Left kidney (tissue), 8 donors: ENCODE data around the gene MCU. TPM values are rescaled to one million over a fixed set of nuclear protein-coding genes. Genes with fewer than 3 reads are reported as not detected.
"Not testable (repeated sequence)": the region's sequence is repeated elsewhere in the genome, so short reads cannot be mapped to it uniquely, and the experiment has no call there.

Source experiments
- DNase-seq: peaks from one replicate; pipeline ENCODE4 v3.0.0-alpha.2; 2013
- long read RNA-seq, 8 donors: transcript quantifications; one replicate each; lab custom pipeline, GENCODE V29; 2026
- polyA plus RNA-seq: library from polyadenylated mRNA; unstranded; fragments of 120-200 nt; gene quantifications from one replicate; pipeline ENCODE4 v1.2.1, GENCODE V29; 2013; ENCODE audit not compliant: insufficient read length

Gene MCU, protein sequence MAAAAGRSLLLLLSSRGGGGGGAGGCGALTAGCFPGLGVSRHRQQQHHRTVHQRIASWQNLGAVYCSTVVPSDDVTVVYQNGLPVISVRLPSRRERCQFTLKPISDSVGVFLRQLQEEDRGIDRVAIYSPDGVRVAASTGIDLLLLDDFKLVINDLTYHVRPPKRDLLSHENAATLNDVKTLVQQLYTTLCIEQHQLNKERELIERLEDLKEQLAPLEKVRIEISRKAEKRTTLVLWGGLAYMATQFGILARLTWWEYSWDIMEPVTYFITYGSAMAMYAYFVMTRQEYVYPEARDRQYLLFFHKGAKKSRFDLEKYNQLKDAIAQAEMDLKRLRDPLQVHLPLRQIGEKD
- polyA plus RNA-seq = 43.1 TPM
- long read RNA-seq, donor 1, transcript MCU-202 (8 exons, 2,949 nt) = major isoform, 11 of 12 reads
- long read RNA-seq, donor 1, partial matches to known transcripts = 0 of 12 reads
- long read RNA-seq, donor 1, other reads (novel, unspliced or antisense) = 0 of 12 reads
- long read RNA-seq, donor 2, transcript MCU-202 (8 exons, 2,949 nt) = major isoform, 14 of 14 reads
- long read RNA-seq, donor 2, partial matches to known transcripts = 0 of 14 reads
- long read RNA-seq, donor 2, other reads (novel, unspliced or antisense) = 0 of 14 reads
- long read RNA-seq, donor 3, transcript MCU-202 (8 exons, 2,949 nt) = major isoform, 5 of 11 reads
- long read RNA-seq, donor 3, partial matches to known transcripts = 6 of 11 reads
- long read RNA-seq, donor 3, other reads (novel, unspliced or antisense) = 0 of 11 reads
- long read RNA-seq, donor 4 = 0 reads
- long read RNA-seq, donor 5, transcript MCU-202 (8 exons, 2,949 nt) = major isoform, 13 of 13 reads
- long read RNA-seq, donor 5, partial matches to known transcripts = 0 of 13 reads
- long read RNA-seq, donor 5, other reads (novel, unspliced or antisense) = 0 of 13 reads
- long read RNA-seq, donor 6, transcript MCU-202 (8 exons, 2,949 nt) = major isoform, 12 of 20 reads
- long read RNA-seq, donor 6, partial matches to known transcripts = 8 of 20 reads
- long read RNA-seq, donor 6, other reads (novel, unspliced or antisense) = 0 of 20 reads
- long read RNA-seq, donor 7, transcript MCU-202 (8 exons, 2,949 nt) = major isoform, 14 of 28 reads
- long read RNA-seq, donor 7, partial matches to known transcripts = 14 of 28 reads
- long read RNA-seq, donor 7, other reads (novel, unspliced or antisense) = 0 of 28 reads
- long read RNA-seq, donor 8, transcript MCU-202 (8 exons, 2,949 nt) = major isoform, 6 of 6 reads
- long read RNA-seq, donor 8, partial matches to known transcripts = 0 of 6 reads
- long read RNA-seq, donor 8, other reads (novel, unspliced or antisense) = 0 of 6 reads

DNA sequence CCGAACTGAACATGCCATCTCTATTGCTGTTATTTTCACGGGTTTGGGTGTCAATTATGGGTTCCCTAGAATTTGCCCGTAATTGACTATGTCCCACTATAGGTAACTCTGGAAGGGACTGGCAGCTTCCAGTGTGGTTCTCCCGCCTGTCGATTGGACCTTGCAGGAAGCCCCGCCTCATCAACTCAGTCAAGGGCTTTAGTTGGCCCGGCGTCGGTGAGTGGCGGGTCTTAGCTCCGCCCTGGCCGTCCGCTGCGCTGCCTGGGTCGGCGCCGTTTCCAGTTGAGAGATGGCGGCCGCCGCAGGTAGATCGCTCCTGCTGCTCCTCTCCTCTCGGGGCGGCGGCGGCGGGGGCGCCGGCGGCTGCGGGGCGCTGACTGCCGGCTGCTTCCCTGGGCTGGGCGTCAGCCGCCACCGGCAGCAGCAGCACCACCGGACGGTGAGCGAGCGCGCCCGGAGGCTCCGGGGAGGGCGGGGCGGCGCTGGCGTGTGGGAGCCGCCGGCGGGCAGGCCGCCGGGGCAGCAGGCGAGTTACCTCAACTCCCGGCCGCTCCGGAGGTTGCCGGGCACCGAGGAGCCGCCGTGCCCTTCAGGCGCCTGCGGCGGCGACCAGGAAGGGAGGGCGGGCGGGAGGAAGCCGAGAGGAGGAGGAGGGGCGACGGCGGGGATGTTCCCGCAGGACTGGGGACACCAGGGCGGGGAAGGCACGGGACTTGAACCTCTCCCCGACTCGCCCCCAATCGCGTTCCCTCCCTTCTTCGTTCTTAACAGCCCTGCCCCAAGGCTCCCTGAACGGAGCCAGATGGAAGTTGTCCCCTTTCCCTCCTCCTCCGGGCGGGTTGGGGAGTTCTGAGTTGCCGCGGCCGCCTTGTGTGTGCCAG lies at the start of gene MCU:
Gene MCU (plus strand): TSS at position 281 of the 881 bp plus-strand sequence. CDS start 9 bp downstream, at position 290.
- peak; percentile 92 for DNase-seq

DNA sequence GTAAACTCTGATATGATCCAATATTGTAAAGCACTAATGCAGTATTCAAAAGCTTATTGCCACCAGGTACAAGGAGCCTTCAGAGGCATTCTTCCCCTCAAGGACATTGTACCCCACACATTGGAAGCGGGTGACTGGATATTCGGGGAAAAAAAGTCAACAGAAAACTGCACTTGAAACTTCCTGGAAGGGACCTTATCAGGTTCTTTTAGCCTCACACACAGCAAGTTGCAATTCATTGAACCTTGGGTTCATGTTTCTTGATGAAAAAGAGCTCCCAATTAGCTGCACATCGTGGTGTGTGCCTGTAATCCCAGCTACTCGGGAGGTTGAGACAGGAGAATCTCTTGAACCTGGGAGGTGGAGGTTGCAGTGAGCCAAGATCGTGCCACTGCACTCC lies 49.6 kb upstream of the MCU start:
- DNase-seq = no peak

DNA sequence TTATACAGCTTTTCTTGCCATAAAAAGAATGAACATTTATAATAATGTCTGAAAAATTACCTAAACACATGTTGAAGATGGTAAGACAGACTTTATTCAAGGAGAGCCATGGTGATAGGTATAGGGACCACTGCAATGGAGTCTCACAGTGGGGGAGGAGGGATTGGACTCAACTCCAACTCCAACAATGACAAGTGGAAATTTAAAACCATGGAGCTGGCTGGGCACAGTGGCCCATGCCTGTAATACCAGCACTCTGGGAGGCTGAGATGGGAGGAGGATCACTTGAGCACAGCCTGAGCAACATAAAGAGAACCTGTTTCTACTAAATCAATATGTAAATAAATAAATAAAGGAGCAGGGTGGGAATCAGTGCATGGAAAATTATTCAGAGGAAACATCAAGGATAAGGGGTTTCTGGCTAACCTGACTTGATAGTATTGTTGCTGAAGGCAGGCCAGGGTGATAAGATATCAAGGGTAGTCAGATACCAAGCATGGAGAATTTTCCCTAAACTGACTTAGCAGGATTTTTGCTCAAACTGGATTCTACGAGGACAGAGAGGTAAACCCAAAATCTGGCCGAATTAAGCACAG lies 46.6 kb upstream of the MCU start:
- DNase-seq = no peak

DNA sequence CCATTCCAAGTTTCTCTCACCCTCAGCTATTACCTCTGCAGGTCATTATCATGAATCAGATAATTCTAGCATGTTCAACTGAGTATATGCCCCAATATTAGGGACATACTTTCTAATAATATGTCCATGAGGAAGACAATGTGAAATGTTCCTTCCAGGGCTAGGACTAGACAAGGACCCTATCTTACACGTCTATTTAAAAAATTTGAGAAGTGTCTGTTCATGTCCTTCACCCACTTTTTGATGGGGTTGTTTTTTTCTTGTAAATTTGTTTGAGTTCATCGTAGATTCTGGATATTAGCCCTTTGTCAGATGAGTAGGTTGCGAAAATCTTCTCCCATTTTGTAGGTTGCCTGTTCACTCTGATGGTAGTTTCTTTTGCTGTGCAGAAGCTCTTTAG lies 45.0 kb upstream of the MCU start:
- DNase-seq = not testable (repeated sequence)

DNA sequence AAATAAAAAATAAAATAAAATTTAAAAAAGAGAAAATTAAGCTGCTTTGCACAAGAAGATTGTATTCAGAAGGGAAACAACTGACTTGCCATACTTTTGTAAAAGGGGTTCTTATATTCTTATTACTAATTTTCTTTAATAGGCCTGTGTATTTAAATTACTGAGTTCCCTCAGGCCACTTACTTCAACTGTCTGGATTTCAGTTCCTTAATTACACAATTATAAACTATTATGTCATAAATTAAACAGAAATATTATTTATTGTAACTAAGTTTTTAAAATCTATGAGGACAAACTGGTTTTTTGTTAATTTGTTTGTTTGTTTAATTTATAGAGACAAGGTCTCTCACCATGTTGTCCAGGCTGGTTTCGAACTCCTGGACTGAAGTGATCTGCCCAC lies 43.6 kb upstream of the MCU start:
- DNase-seq = no peak

DNA sequence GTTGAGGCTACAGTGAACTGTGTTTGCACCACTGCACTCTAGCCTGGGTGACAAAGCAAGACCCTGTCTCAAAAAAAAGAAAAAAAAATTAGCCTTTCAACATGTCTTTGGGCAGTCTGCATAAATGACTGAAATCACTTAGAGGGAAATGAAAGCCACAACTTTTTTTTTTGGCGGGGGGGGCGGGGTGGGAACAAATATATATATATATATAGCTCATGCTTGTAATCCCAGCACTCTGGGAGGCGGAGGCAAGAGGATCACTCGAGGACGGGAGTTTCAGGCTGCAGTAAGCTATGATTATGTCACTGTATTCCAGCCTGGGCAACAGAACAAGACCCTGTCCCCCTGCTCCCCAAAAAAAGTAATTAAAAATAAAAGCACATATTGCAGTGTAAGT lies 42.7 kb upstream of the MCU start:
- DNase-seq = no peak

DNA sequence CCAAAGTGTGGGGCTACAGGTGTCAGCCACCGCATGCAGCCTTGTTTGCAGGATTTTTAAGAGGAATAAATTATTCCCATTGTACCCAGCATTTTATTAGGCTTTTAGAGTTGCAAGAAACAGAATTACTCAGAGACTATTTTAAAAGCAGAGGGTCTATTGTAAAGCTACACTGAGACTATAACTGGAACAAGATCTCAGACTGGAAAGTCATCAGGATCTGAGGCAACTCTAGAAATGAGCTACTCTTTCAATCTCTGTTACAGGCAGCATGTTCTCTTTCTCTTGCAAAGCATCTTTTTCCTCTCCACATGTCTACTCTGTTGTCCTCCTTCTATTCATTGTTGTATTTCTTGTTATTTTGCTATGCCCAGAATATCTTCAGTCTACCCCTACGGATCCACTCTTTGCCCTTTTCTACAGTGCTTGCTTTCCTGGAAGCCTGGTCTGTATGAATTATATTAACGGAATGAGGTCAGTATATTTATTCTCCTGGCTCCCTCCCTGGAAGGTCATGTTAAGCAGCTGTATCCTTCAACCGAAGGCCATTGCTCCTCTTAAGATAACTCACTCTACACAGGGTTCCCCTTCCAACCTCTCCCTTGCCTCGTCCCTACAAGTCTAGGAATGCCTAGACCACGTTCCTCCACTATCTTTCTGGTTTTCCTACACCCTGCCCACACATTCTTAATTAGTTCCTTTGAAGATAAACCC lies 38.4 kb upstream of the MCU start:
- no peak for DNase-seq

DNA sequence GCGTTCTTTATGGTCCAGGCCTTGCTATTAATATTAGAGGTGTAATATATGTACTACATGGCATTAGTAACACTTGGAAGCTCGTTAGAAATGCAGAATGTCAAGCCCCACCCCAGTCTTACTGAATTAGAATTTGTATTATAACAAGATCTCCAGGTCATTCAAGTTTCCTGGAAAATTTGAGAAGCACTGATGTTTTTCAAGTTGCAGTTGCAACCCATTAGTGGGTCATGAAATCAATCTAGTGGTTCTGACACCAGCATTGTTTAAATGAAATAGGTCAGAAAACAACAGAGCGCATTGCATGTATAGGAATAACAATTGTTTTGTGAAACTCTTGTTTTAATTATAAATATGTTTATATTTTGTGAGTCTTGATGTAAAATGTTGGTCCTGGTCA lies 37.2 kb upstream of the MCU start:
- no peak for DNase-seq

DNA sequence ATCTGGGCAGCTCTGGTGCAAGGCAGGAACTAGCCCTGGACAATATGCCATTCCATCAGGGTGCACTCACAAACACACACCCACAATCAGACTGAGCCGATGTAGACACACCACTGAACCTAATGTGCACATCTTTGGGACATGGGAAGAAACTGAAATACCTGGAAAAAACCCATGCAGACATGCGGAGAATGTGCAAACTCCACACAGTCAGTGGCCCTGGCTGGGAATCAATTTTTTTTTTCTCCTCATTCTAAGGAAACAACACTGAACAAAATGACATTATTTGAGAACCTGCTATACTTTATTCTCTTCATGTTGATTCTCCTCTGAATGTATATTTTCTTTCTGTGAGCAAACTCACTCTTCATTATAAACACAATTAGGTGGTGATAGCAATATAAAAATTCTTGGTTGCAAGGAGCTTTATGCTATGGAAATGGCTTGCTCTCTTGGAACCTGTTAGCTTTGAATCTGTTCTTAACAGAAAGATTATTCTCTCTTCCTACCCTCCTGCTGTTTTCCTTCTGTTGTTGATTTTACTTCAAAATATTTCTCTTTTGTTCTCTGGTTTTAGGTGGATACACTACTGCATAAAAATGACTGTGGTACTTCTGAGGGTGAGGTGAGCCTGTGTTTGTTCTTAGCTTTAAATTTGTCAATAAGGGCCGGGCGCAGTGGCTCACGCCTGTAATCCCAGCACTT lies 33.1 kb upstream of the MCU start:
- no peak for DNase-seq

DNA sequence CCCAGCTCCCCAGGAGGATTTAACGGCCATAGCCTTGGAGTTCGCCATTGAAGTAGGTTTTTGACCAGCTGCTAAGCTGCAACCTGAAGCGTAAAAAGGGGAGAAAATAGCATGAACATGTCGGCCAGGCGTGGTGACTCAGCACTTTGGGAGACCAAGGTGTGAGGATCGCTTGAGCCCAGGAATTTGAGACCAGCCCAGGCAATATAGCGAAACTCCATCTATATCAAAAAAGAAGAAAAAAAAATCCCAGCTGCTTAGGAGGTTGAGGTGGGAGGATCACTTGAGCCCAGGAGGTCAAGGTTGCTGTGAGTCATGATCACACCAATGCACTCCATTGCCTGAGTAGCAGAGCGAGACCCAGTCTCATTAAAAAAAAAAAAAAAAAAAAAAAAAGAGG lies 32.2 kb upstream of the MCU start:
- DNase-seq = no peak

DNA sequence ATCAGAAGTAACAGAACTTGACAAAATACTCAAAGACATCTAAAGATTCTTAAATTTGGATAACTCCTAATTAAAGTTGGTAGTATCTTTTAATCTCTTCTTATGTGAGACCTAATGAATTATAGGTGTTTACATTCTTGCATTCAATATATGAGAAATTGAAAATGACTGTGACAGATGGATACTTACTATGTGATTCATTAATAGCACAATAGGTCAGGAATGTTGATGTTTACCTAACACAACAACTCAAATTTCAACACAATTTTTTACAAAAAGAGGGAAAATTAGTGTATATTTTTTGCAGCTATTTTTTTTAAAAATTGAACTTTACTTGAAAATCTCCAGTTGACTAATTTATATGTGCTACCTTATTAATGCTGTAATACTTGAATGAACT lies 31.7 kb upstream of the MCU start:
- DNase-seq = no peak

DNA sequence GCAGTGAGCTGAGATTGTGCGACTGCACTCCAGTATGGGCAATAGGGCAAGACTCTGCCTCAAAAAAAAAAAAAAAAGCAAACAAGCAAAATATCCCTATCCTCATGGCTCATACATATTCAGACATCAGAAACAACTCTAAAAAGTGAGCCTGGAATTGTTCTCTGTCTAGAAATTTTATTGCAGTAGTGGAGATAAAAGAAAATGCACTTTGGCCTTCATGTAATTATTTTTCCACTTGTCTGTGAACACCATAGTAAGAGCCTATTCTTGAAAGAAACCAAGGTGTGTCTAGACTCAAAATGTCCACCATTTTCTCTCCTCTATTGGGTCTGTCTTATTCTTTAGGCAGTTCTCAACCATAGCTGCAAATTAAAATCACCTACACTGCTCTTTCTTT lies 30.5 kb upstream of the MCU start:
- no peak for DNase-seq

DNA sequence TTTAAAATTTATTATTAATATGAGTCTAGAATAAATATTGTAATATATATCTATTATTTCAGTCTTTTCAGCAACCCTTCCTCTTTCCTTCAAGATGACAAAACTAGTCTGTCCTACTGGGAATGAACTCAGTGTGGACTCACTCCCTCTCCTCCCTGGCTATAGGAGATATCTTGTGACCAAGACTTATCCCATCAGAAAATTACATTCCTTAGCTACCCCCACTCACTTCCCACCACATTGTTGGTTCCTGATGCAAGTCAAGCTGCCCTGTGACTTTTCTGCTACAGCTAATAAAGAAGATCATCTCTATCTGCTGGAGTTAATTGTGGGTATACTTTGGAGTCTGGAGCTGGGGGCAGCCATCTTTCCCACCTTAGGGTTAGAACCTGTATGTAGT lies 28.0 kb upstream of the MCU start:
- no peak for DNase-seq

DNA sequence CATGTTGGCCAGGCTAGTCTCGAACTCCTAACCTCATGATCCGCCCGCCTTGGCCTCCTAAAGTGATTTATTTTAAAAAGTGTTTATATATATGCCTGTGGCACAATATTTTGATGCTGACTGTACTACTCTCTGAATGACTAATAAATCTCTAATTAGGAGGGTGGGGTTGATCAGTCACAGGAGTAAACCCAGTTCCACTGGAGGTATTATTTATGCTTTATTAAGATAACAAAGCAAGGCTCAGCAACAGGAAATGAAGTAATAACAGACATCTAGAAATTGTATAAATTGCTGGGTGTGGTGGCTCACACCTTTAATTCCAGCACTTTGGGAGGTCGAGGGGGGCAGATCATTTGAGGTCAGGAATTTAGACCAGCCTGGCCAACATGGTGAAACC lies 26.0 kb upstream of the MCU start:
- no peak for DNase-seq

DNA sequence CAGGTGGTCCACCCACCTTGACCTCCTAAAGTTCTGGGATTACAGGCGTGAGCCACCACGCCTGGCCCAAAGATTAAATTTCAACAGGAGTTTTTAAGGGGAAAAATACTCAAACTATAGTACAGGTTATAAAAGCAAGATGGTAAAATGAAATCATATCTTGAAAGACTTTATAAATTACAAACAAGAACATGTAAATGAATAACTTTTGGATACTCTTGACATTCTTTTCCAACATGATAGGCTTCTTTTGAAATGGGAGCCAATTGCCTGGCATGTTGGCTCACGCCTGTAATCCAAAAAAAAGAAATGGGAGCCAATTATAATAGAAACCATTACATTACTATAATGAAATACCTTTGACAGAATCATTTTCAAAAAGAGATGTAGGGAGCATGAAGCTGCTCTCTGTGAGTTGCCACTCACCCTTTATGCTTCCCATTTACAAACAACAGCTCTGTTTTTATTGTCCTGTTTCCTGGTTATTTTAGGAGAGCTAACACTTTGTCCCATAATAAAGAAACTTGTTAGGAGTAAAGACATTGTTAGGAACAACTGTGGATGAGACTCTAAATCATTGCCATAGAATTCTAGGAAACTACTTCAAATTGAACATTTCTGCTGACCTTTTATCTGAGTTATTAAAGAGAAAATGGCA lies 24.6 kb upstream of the MCU start:
- DNase-seq = no peak

DNA sequence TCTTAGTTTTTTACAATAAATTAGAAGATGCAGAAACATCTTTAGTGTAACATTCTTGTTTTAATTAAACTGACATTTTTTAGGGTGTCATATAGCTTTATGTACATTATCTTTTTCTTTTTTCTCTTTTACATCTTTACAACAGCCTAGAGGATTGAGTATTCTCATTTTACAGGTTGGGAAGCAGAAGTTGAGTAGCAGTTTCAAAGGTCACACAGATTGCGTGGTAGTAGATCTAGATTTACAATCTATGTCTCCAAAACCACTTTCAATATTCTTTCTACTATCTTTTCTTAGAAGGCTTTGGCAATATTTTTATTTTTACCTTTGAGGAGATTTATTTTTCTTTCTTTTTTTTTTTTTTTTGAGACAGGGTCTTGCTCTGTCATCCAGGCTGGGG lies 18.7 kb upstream of the MCU start:
- DNase-seq = no peak

DNA sequence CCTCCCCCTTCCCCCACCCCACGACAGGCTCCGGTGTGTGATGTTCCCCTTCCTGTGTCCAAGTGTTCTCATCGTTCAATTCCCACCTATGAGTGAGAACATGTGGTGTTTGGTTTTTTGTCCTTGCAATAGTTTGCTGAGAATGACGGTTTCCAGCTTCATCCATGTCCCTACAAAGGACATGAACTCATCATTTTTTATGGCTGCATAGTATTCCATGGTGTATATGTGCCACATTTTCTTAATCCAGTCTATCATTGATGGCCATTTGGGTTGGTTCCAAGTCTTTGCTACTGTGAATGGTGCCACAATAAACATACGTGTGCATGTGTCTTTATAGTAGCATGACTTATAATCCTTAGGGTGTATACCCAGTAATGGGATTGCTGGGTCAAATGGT lies 17.8 kb upstream of the MCU start:
- DNase-seq = not testable (repeated sequence)

DNA sequence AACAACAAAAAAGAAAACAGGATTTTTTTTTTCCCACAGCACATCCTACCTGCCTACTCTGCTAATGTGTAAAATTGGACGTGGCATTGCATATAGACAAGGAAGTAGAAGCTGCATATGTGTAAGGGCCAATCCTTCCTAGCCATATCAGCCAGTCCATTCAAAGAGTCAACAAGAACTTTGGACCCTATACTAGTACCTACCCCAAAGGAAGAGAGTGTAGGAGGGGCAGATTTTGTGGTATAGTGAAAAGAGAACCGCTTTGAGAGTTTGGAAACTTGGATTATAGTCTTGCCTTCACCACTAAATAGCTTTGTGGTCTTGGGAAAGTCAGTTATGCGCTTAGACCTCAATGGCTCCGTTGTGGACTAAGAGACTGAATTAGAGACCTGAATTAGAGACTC lies 12.1 kb upstream of the MCU start:
- no peak for DNase-seq

DNA sequence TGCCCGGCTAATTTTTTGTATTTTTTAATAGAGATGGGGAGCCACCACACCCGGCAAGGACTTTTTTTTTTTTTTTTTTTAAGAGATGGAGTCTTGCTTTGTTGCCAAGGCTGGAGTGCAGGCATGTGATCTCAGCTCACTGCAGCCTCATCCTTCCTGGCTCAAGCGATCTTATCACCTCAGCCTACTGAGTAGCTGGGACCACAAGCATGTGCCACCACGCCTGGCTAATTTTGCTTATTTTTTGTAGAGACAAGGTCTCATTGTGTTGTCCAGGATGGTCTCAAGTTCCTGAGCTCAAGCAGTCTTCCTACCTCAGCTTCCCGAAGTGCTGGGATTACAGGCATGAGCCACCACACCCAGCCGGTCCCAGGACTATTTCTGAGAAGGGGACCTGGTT lies 9.3 kb upstream of the MCU start:
- DNase-seq = no peak
